Measurements from ENCODE around the gene GOLGA5.
"Not testable (repeated sequence)": the region's sequence is repeated elsewhere in the genome, so short reads cannot be mapped to it uniquely, and the experiment has no call there.

GOLGA5 gene

DNA sequence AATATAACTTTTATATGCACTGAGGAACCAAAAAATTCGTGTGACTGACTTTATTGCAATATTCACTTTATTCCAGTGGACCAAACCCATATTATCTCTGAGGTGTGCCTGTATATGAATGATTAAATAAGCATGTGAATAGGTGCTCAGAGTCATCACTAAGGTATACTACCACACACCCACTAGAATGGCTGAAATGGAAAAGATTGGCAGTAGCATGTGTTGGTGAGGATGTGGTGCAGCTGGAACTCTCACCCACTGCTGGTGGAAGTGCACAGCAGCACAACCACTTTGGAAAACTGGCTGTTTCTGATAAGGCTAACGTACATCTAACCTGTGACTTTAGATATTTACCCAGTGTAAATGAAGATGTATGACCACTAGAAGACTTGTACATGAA lies 36.8 kb downstream of the GOLGA5 start:
- no peak for DNase-seq (ENCODE audit: low read depth in 2 of 2)

DNA sequence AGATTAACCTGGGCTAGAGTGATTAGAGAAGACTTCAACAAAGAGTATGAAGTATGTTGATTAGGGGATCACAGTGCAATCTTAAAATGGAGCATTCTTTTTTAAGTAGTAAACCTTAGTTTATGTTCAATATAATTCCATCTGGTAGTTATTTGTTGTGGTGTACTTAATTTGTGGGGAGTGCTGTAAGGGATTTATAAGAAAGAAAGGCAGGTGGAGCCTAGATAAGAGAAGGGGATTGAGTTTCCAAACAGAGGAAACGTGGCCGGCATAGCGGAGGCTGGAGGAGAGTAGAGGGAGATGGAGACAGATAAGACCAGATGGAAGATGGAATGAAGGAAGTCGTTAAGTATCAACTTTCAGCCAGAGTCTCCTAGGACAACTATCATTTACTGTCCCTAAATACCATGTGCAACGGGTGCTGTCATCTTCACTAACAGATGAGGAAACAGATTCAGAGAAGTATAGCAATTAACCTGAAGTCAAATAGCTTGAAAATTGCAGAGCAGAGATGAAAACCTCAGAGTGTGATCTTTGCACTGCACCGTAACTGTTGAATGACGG lies 38.1 kb downstream of the GOLGA5 start:
- DNase-seq (ENCODE audit: low read depth in 2 of 2): no peak

DNA sequence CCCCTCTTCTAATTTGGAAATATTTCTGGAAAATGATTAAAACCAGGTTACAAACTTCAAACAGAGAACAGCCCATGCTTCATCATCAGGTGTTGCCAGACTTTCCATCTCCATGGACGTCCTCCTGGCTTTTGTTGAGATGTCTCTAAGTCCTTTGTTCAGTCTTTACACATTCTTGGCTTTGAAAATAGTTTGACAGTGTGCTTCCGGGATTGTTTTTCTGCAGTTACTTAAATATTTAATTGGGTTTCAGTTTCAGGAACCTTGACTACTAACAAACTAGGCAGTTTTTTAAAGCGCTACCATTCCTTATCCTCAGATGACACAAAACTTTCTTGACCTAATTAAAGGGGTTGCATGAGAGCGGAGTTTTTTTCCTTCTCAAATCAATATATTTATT lies 47.8 kb downstream of the GOLGA5 start:
- no peak for DNase-seq (ENCODE audit: low read depth in 2 of 2)

- no peak for DNase-seq (ENCODE audit: low read depth in 2 of 2)
These were observed 50.1 kb downstream of the GOLGA5 start for GRCh38 chr14:92844204-92844603.

- no peak for DNase-seq (ENCODE audit: low read depth in 2 of 2)
These were observed 52.2 kb downstream of the GOLGA5 start for GRCh38 chr14:92846162-92846897.

- DNase-seq (ENCODE audit: low read depth in 2 of 2): no peak
These were observed 53.2 kb downstream of the GOLGA5 start for GRCh38 chr14:92847278-92847677.

DNA sequence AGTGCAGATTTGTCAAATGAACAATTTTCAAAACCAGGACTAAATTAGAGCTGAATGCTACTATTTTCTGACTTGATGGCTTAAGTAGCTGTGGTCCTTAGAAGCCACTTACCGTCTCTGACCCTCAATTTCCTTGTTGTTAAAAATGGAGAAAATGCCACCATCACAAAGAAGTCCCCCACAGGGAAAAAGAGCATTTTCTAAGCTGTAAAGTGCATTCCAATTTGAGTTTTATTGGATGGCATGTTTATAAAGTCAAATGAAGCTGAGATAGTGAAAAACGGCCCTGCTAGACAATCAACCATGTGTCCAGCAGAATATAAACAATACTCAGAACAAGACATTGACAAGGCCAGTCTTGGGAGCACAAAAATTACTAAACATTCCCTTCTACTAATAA lies 53.6 kb downstream of the GOLGA5 start:
- no peak for DNase-seq (ENCODE audit: low read depth in 2 of 2)

DNA sequence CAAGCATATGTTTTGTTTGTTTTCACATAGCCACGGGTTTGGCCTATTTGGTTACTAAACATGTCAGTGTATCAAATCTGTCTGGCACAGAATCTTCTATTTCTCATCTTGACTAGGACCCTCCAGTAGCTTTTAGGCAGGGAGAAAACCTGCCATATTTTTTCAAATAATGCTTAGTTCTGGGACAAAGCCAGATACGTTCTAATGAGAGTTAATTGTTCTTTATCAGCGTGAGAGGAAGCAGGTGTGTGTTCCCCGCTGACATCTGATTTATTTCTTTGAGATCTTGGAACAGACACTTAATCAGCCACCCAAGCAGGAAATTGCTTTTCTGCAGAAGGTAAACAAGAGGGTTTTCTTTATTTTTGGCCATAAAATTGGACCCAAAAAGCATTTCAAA lies 54.8 kb downstream of the GOLGA5 start:
- no peak for DNase-seq (ENCODE audit: low read depth in 2 of 2)

DNA sequence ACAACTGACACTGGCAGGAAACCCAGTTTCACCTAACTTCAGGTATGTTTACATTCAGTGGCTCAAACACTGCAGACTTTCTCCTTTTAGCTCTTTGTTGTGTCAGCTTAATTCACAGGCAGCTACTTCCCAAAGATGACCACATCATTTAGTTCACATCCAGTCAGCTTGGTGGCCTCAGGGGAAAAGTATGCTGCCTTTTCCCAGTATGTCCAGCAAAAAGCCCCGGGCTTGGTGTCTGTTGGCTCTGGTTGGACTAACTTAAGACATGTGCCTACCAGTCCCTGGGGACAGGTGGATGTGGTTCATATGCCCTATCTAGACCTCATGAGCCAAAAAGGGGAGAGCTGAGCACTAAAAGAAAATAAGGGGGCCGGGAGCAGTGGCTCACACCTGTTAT lies 56.4 kb downstream of the GOLGA5 start:
- no peak for DNase-seq (ENCODE audit: low read depth in 2 of 2)

DNA sequence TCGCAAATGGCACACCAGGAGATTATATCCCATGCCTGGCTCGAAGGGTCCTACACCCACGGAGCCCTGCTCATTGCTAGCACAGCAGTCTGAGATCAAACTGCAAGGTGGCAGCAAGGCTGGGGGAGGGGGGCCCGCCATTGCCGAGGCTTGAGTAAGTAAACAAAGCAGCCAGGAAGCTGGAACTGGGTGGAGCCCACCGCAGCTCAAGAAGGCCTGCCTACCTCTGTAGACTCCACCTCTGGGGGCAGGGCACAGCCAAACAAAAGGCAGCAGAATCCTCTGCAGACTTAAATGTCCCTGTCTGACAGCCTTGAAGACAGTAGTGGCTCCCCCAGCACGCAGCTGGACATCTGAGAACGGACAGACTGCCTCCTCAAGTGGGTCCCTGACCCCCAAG lies 59.0 kb downstream of the GOLGA5 start:
- not testable (repeated sequence) for DNase-seq (ENCODE audit: low read depth in 2 of 2)

GRCh38 chr14:92860049-92860840 lies 66.1 kb downstream of the GOLGA5 start:
- DNase-seq (ENCODE audit: low read depth in 2 of 2): no peak

DNA sequence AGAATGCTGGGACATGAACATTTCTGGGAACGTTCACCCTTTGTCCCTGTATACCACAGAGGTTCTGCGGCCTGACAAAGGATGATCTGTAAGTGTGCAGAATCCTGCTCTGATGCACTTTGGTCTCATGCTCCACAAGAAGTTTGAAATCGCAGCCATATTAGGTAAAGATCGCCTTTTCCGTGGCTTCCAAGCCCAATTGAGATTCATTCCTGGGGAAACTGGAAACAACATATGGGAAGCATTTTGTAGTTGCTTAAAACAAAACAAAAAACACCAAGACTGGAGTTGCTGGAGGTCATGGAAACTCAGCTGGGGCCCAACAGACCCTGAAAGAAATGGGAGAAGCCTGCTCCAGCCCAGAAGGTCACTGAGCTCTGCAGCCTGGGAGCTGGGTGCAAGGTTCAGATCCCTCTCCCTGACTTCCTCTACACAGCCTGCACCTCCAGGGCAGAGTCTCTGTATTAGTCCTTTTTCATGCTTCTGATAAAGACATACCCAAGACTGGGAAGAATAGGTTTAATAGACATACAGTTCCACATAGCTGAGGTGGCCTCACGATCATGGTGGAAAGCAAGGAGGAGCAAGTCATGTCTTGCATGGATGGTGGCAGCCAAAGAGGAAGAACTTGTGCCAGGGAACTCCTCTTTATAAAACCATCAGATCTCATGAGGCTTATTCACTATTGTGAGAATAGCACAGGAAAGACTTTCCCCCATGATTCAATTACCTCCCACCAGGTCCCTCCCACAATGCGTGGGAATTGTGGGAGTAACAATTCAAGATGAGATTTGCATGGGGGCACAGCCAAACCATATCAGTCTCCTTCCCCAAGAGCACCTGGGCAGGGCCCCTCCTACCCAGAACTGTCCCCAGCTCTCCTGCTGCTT lies 68.0 kb downstream of the GOLGA5 start:
- no peak for DNase-seq (ENCODE audit: low read depth in 2 of 2)

GRCh38 chr14:92863286-92864080 lies 69.4 kb downstream of the GOLGA5 start:
- no peak for DNase-seq (ENCODE audit: low read depth in 2 of 2)

GRCh38 chr14:92865674-92866073 lies 71.6 kb downstream of the GOLGA5 start:
- no peak for DNase-seq (ENCODE audit: low read depth in 2 of 2)

- DNase-seq (ENCODE audit: low read depth in 2 of 2): no peak
These were observed 72.2 kb downstream of the GOLGA5 start for GRCh38 chr14:92866181-92866752.

- no peak for DNase-seq (ENCODE audit: low read depth in 2 of 2)
These were observed 73.1 kb downstream of the GOLGA5 start for GRCh38 chr14:92866901-92867865.

DNA sequence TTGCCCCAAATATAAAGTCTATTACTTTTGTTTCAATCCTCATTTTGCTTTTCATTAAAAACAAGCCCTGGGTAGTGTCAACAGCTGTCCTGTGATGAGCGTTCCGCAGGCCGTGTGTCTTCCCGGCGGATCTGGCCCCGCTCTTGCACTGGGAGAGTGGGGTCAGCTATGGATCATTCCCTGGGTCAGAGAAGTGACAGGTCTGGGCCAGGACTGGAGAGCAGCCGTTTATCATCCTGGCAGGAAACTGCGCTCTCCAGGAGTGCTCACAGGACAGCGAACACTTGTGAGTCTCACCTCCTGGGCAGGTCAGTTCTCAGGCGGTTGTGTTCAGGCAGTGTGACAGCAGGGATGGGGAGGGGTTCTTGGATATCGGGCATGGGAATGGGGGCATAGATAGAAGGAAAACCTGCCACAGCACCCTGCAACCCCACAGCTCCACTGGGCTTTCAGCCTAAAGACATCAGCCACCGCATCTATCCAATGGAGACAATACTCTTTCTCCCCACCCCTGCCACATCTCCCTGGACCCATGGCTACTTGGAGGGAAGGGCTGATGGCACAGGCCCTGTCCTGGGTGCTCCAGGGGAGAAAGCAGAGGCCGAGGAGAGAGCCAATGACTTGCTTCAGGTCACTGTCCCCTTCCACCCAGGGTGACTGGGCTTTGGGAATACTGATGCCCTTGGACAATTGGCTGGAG lies 81.0 kb downstream of the GOLGA5 start:
- no peak for DNase-seq (ENCODE audit: low read depth in 2 of 2)

- no peak for DNase-seq (ENCODE audit: low read depth in 2 of 2)
These were observed 83.8 kb downstream of the GOLGA5 start for GRCh38 chr14:92877757-92878431.
